Fibroblast of peridontal ligament (primary cell): ENCODE measurements around the gene CCDC201.

Source experiments
- DNase-seq: peaks from one replicate; pipeline ENCODE4 v3.0.0-alpha.2; 2010; ENCODE audit errors: extremely low read depth

Gene CCDC201

GRCh38 chr7:45873035-45873354 lies at the start of gene CCDC201:
CCDC201 (minus strand) TSS chr7:45873082; CDS start chr7:45873007, 75 bp downstream.
- no peak for DNase-seq

- DNase-seq: peak; percentile 79
These were observed 49.0 kb upstream of the CCDC201 start for GRCh38 chr7:45921699-45922519.

GRCh38 chr7:45921381-45921698 lies 48.5 kb upstream of the CCDC201 start:
- DNase-seq: no peak

GRCh38 chr7:45920502-45921380 lies 47.9 kb upstream of the CCDC201 start, which contains the start of gene IGFBP3:
IGFBP3 (minus strand) TSS chr7:45921272; CDS start chr7:45921140, 132 bp downstream.
- peak; percentile 8 for DNase-seq

GRCh38 chr7:45919993-45920459 lies 47.1 kb upstream of the CCDC201 start:
- DNase-seq: peak; percentile 16

GRCh38 chr7:45919231-45919784 lies 46.4 kb upstream of the CCDC201 start:
- no peak for DNase-seq

GRCh38 chr7:45918556-45918955 lies 45.7 kb upstream of the CCDC201 start:
- no peak for DNase-seq

GRCh38 chr7:45917658-45918057 lies 44.8 kb upstream of the CCDC201 start:
- peak; percentile 66 for DNase-seq

- no peak for DNase-seq
These were observed 44.2 kb upstream of the CCDC201 start for GRCh38 chr7:45917064-45917463.

- DNase-seq: peak; percentile 16
These were observed 42.7 kb upstream of the CCDC201 start for GRCh38 chr7:45915606-45916005.

GRCh38 chr7:45914911-45915310 lies 42.0 kb upstream of the CCDC201 start:
- DNase-seq: no peak

- DNase-seq: no peak
These were observed 40.1 kb upstream of the CCDC201 start for GRCh38 chr7:45912972-45913371.

GRCh38 chr7:45911311-45911710 lies 38.4 kb upstream of the CCDC201 start:
- DNase-seq: no peak

- no peak for DNase-seq
These were observed 38.0 kb upstream of the CCDC201 start for GRCh38 chr7:45910855-45911254.

- no peak for DNase-seq
These were observed 36.7 kb upstream of the CCDC201 start for GRCh38 chr7:45909561-45909960.

- no peak for DNase-seq
These were observed 29.9 kb upstream of the CCDC201 start for GRCh38 chr7:45902820-45903219.

GRCh38 chr7:45901566-45901965 lies 28.7 kb upstream of the CCDC201 start:
- no peak for DNase-seq

- DNase-seq: no peak
These were observed 25.3 kb upstream of the CCDC201 start for GRCh38 chr7:45898222-45898621.

- peak; percentile 77 for DNase-seq
These were observed 24.3 kb upstream of the CCDC201 start for GRCh38 chr7:45897042-45897690.

- no peak for DNase-seq
These were observed 21.8 kb upstream of the CCDC201 start for GRCh38 chr7:45894665-45895062.

GRCh38 chr7:45893996-45894664 lies 21.2 kb upstream of the CCDC201 start:
- no peak for DNase-seq
